ENCODE results near the gene SMURF1.

The SMURF1 gene

DNA sequence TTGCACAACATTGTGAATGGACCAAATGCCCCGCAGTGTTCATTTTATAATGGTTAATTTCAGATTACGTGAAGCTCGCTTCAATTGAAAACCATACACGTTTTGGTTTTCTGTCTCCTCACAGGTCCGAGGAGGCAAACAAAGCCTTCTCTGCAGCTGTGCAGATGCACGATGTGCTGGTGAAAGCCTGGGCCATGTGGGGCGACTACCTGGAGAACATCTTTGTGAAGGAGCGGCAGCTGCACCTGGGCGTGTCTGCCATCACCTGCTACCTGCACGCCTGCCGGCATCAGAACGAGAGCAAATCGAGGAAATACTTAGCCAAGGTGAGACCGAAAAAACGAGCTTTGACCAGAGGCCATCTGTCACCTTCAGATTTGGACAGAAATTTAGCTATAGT, 155.3 kb downstream of the SMURF1 start:
- no peak for DNase-seq (ENCODE audit: low read depth in 2 of 2)

GRCh38 chr7:98985945-98986344, 158.0 kb downstream of the SMURF1 start:
- DNase-seq (ENCODE audit: low read depth in 2 of 2) = no peak

DNA sequence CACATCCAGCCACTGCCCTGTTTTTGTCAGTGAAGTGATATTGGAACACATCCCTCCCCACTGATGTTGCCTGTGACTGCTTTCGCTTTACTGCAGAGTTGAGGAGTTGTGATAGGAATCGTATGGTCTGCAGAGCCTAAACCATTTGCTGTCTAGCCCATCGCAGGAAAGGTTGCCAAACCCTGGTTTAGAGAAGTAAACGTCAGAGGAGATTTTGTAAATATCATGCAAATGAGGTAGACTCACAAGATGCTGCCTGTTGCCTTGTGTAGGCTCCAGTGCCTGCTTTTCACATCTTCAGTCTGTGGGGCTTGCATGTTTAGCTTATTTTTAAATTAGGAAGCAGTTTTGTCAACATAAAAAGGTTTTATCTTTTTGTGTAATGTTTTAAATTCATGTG, 158.5 kb downstream of the SMURF1 start:
- DNase-seq (ENCODE audit: low read depth in 2 of 2) = no peak

GRCh38 chr7:98984126-98984525, 159.8 kb downstream of the SMURF1 start:
- DNase-seq (ENCODE audit: low read depth in 2 of 2) = no peak

- DNase-seq (ENCODE audit: low read depth in 2 of 2) = no peak
Observed at GRCh38 chr7:98982686-98983085, 161.2 kb downstream of the SMURF1 start.

DNA sequence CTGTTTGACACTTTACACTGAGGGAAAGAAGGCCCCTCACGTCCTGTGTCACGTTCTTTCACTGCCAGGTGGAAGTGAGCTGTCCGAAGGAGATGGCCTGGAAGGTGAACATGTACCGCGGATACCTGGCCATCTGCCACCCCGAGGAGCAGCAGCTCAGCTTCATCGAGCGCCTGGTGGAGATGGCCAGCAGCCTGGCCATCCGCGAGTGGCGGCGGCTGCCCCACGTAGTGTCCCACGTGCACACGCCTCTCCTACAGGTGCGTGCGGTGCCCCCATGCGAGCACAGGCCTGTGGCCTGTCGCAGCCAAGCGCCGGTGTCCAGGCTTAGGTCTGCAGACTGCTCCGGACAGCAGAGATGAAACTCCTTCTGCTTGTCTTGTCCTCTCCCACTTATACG, 162.2 kb downstream of the SMURF1 start:
- no peak for DNase-seq (ENCODE audit: low read depth in 2 of 2)

GRCh38 chr7:98978672-98979071, 165.2 kb downstream of the SMURF1 start:
- DNase-seq (ENCODE audit: low read depth in 2 of 2) = no peak

Measured in stimulated activated CD4-positive, alpha-beta T cell treated with anti-CD3 and anti-CD28 coated beads, Interleukin-12 subunit alpha, Interleukin-12 subunit beta, amount 100 ng/mL, for 24 hours (primary cell).